Fibroblast of lung (primary cell): ENCODE results near the gene CROCC2. TPM values are rescaled to one million over a fixed set of nuclear protein-coding genes. Genes with fewer than 3 reads are reported as not detected.

Source experiments
- DNase-seq, 2 donors: peaks; one replicate each; pipeline versions ENCODE4 v3.0.0 to v3.0.0-alpha.2; 2010; ENCODE audit warnings: low read depth in 2 of 2
- H2AFZ ChIP-seq: 2 replicates; pipeline ENCODE4 v1.5.1; 2012; ENCODE audit warnings: low read length, control low read depth, inconsistent platforms
- H3K27ac ChIP-seq: 2 replicates; pipeline ENCODE4 v1.5.1; 2011; ENCODE audit warnings: low read length, control low read depth; ENCODE audit not compliant: insufficient read depth
- H3K27me3 ChIP-seq: 2 replicates; pipeline ENCODE4 v1.5.1; 2011; ENCODE audit warnings: mild to moderate bottlenecking, low read length; ENCODE audit not compliant: control insufficient read depth, insufficient read depth
- H3K36me3 ChIP-seq: 2 replicates; pipeline ENCODE4 v1.5.1; 2011; ENCODE audit warnings: low read length; ENCODE audit not compliant: control insufficient read depth, insufficient read depth
- H3K4me1 ChIP-seq: 2 replicates; pipeline ENCODE4 v1.5.1; 2011; ENCODE audit warnings: low read length; ENCODE audit not compliant: control insufficient read depth, insufficient read depth; ENCODE audit errors: extremely low read depth
- H3K4me2 ChIP-seq: 2 replicates; pipeline ENCODE4 v1.5.1; 2011; ENCODE audit warnings: low read length, control low read depth; ENCODE audit not compliant: insufficient read depth; ENCODE audit errors: extremely low read depth
- H3K4me3 ChIP-seq, 4 experiments: fragments of 200-600 bp in 1 of 4; sonication (generic) in 1 of 4; replicated peaks in 1 of 4; 2 replicates each; pipeline ENCODE4 v1.5.1; 2011 to 2016; ENCODE audit warnings: low read length in 4 of 4, low read depth in 3 of 4, mild to moderate bottlenecking in 3 of 4, control low read depth in 2 of 4, inconsistent platforms in 1 of 4, mixed read lengths in 1 of 4; ENCODE audit not compliant: insufficient read depth in 1 of 4; ENCODE audit errors: control extremely low read depth in 1 of 4
- H3K79me2 ChIP-seq: 2 replicates; pipeline ENCODE4 v1.5.1; 2012; ENCODE audit warnings: mild to moderate bottlenecking, low read length, inconsistent platforms; ENCODE audit not compliant: control insufficient read depth, insufficient read depth
- H3K9ac ChIP-seq: 2 replicates; pipeline ENCODE4 v1.5.1; 2011; ENCODE audit warnings: mild to moderate bottlenecking, low read length, control low read depth; ENCODE audit not compliant: insufficient read depth
- H3K9me3 ChIP-seq: 2 replicates; pipeline ENCODE4 v1.5.1; 2012; ENCODE audit warnings: low read depth, low read length; ENCODE audit not compliant: control insufficient read depth, insufficient read depth
- H4K20me1 ChIP-seq: 2 replicates; pipeline ENCODE4 v1.5.1; 2011; ENCODE audit warnings: low read length; ENCODE audit not compliant: control insufficient read depth, insufficient read depth; ENCODE audit errors: extremely low read depth
- CTCF ChIP-seq, 2 donors: IDR thresholded peaks in 1 of 2; conservative IDR thresholded peaks in 1 of 2; 1 replicate in 1 of 2; 2 replicates in 1 of 2; pipeline ENCODE4 v1.5.1; 2011 to 2012; ENCODE audit warnings: low read length in 2 of 2, control low read depth in 1 of 2, inconsistent platforms in 1 of 2, low read depth in 1 of 2, mild to moderate bottlenecking in 1 of 2
- EZH2 ChIP-seq: IDR thresholded peaks from 2 replicates; pipeline ENCODE4 v1.5.1; 2012; ENCODE audit warnings: low read length, control low read depth, mild to moderate bottlenecking; ENCODE audit errors: missing control alignments
- polyA plus RNA-seq, 2 donors: library from polyadenylated mRNA; depleted of rRNA in 1 of 2; stranded (reverse) in 1 of 2; unstranded in 1 of 2; fragments of >200 nt; gene quantifications; 2 replicates each; pipeline ENCODE4 v1.2.1, GENCODE V29; 2011 to 2012; ENCODE audit warnings: missing spikeins in 1 of 2
- total RNA-seq: library from RNA; depleted of rRNA; stranded (reverse); fragments of >200 nt; gene quantifications from 2 replicates; pipeline ENCODE4 v1.2.1, GENCODE V29; 2014

The CROCC2 gene
- total and polyA plus RNA-seq, 2 donors (not counting 1 experiment from before 2014, with no cell fraction given) = 0.12 to 0.33 TPM

- Histone ChIP-seq H2AFZ (no peak overlapping the region), H3K36me3 (no peaks in the 10 kb centered on the region)
These were observed 47.3 kb upstream of the CROCC2 start for GRCh38 chr2:240858871-240859270.

GRCh38 chr2:240861547-240861946 lies 44.6 kb upstream of the CROCC2 start:
- no peak for TF ChIP-seq EZH2
- no peak for TF ChIP-seq CTCF (conservative IDR thresholded peaks at IDR 0.05 in 1 of 2, IDR thresholded peaks at IDR 0.05 in 1 of 2; ENCODE audit: low read depth in 1 of 2, low read length in 2 of 2)
- H3K4me1 ChIP-seq = no peaks in the 10 kb centered on the region
- no peaks in the 10 kb centered on the region for H3K79me2 ChIP-seq
- no peak overlapping the region for H3K27ac ChIP-seq
- H3K9me3 ChIP-seq = no peaks in the 10 kb centered on the region
- peaks cover 9% of the 10 kb centered on the region for H3K27me3 ChIP-seq
- H3K36me3 ChIP-seq = no peaks in the 10 kb centered on the region
- no peak overlapping the region for H3K4me3 ChIP-seq
- no peak overlapping the region for H3K9ac ChIP-seq
- no peaks in the 10 kb centered on the region for H4K20me1 ChIP-seq
- DNase-seq = no peak
- H3K4me2 ChIP-seq = no peak overlapping the region
- no peak overlapping the region for H2AFZ ChIP-seq

More at GRCh38 chr2:240858871-240859270, 47.3 kb upstream of the CROCC2 start:
- Histone ChIP-seq H3K9ac (no peak overlapping the region), H3K4me1 (no peaks in the 10 kb centered on the region), H4K20me1 (no peaks in the 10 kb centered on the region), H3K27ac (no peak overlapping the region), H3K4me3 (no peak overlapping the region), H3K9me3 (no peaks in the 10 kb centered on the region), H3K4me2 (no peak overlapping the region), H3K79me2 (no peaks in the 10 kb centered on the region), H3K27me3 (no peaks in the 10 kb centered on the region)
- TF ChIP-seq CTCF (conservative IDR thresholded peaks at IDR 0.05 in 1 of 2, IDR thresholded peaks at IDR 0.05 in 1 of 2; ENCODE audit: low read depth in 1 of 2, low read length in 2 of 2) (no peak), EZH2 (no peak)
- DNase-seq = no peak

- Histone ChIP-seq H3K27me3 (peaks cover 9% of the 10 kb centered on the region), H3K9me3 (no peaks in the 10 kb centered on the region), H3K4me2 (no peak overlapping the region), H3K9ac (no peak overlapping the region), H3K36me3 (no peaks in the 10 kb centered on the region), H3K4me1 (no peaks in the 10 kb centered on the region), H4K20me1 (no peaks in the 10 kb centered on the region), H3K79me2 (no peaks in the 10 kb centered on the region), H3K27ac (no peak overlapping the region), H3K4me3 (no peak overlapping the region), H2AFZ (no peak overlapping the region)
- no peak for DNase-seq
- TF ChIP-seq EZH2 = no peak
- TF ChIP-seq CTCF (conservative IDR thresholded peaks at IDR 0.05 in 1 of 2, IDR thresholded peaks at IDR 0.05 in 1 of 2; ENCODE audit: low read depth in 1 of 2, low read length in 2 of 2) = no peak
These were observed 41.7 kb upstream of the CROCC2 start for GRCh38 chr2:240864475-240864874.
